ENCODE measurements around the gene ORM1. TPM values are rescaled to one million over a fixed set of nuclear protein-coding genes. Genes with fewer than 3 reads are reported as not detected.

Gene ORM1
- total and polyA plus RNA-seq, 10 of the 15 experiments (the other 5 are each of a cell fraction or from before 2014, with no cell fraction given): 4.4 TPM; not detected in 9

GRCh38 chr9:114309096-114309495, 13.8 kb upstream of the ORM1 start (continued):
- TF ChIP-seq ZNF687 (IDR thresholded peaks at IDR 0.05): no peak

- WGBS (ENCODE audit: insufficient coverage, insufficient replicate concordance, low lambda C conversion rate, missing lambda C conversion rate): 38% methylated on average over 22 of the region's 22 CpGs
- Histone ChIP-seq H3K4me3 (no peak overlapping the region), H3K4me2 (ENCODE audit: control insufficient read depth, insufficient read depth) (no peak overlapping the region), H2AFZ (ENCODE audit: control insufficient read depth, low read depth, low read length) (no peak overlapping the region), H3K27ac (ENCODE audit: control insufficient read depth, insufficient read depth) (no peak overlapping the region), H3K4me1 (ENCODE audit: control insufficient read depth, insufficient read depth, low read length) (no peaks in the 10 kb centered on the region), H3K36me3 (ENCODE audit: control insufficient read depth in 2 of 2, insufficient read depth in 2 of 2, low read length in 1 of 2) (no peaks in the 10 kb centered on the region), H4K20me1 (ENCODE audit: control insufficient read depth, insufficient read depth) (no peaks in the 10 kb centered on the region), H3K9me3 (replicated peaks; ENCODE audit: control insufficient read depth, insufficient read depth, low read length) (no peaks in the 10 kb centered on the region), H3K9ac (ENCODE audit: control insufficient read depth, insufficient read depth, low read length) (no peak overlapping the region), H3K27me3 (replicated peaks in 1 of 2; ENCODE audit: control insufficient read depth in 2 of 2, insufficient read depth in 2 of 2, low read length in 1 of 2) (no peaks in the 10 kb centered on the region; a peak in 1 of 4 replicates), H3K79me2 (ENCODE audit: control insufficient read depth, insufficient read depth, low read length) (no peaks in the 10 kb centered on the region)
- no peak for FAIRE-seq
- ChIA-PET SMC1A (ENCODE audit: uncharacterized antibody, unreplicated experiment) (no interaction called here), CTCF (interaction anchor here (0.6 to 1.5 kb wide), 3 partner anchors 204 to 719 kb away, joined by 3 to 5 read pairs (median 3); no protein-coding TSS in a partner anchor), POLR2A (no interaction called here), RAD21 (ENCODE audit: unreplicated experiment) (no interaction called here)
- TF ChIP-seq PML (IDR thresholded peaks at IDR 0.05; ENCODE audit: low read length) (no peak), POU2F2 (IDR thresholded peaks at IDR 0.05; ENCODE audit: borderline replicate concordance, low read depth, low read length) (no peak), POLR2AphosphoS2 (IDR thresholded peaks at IDR 0.05; ENCODE audit: low read depth, low read length) (no peak), MAX (IDR thresholded peaks at IDR 0.05; ENCODE audit: low read depth, low read length) (no peak), RFX5 (IDR thresholded peaks at IDR 0.05; ENCODE audit: low read depth, low read length) (no peak), GATAD2B (conservative IDR thresholded peaks at IDR 0.05; ENCODE audit: low read depth) (no peak)
- intact Hi-C loops (cut with micrococcal nuclease; ENCODE audit: unreplicated experiment) (no loop called here), in situ Hi-C loops (cut with MboI) (no loop called here)
- no TSS peak for BruUV-seq (replicated peaks)
- no peak for DNase-seq (ENCODE audit: low read depth, low spot score)
- no peak for ATAC-seq
Measured at GRCh38 chr9:114310471-114311450, 12.1 kb upstream of the ORM1 start.

All from GM12878 (cell line).